K562 (cell line): ENCODE results near the gene GIGYF1. TPM values are rescaled to one million over a fixed set of nuclear protein-coding genes. Genes with fewer than 3 reads are reported as not detected.

Source experiments
- CHD7 ChIP-seq: fragments of 200-600 bp; sonication (generic); IDR thresholded peaks from one replicate; pipeline ENCODE4 v1.6.1; 2012; ENCODE audit warnings: mild to moderate bottlenecking, low read depth, low read length, inconsistent platforms
- CREB1 ChIP-seq, 2 experiments: sonication (generic) in 1 of 2; formaldehyde crosslinking in 1 of 2; IDR thresholded peaks; 2 replicates each; pipeline versions ENCODE4 v1.6.1 to v1.8.0; 2012 to 2022; ENCODE audit warnings: inconsistent platforms in 1 of 2, mild to moderate bottlenecking in 1 of 2, missing genetic modification reagents in 1 of 2, moderate library complexity in 1 of 2
- EZH2 ChIP-seq: IDR thresholded peaks from 2 replicates; pipeline ENCODE4 v1.6.1; 2012; ENCODE audit warnings: low read depth, mild to moderate bottlenecking, inconsistent platforms, low read length, borderline replicate concordance
- FUS ChIP-seq: fragments of 200-400 bp; formaldehyde crosslinking; optimal IDR thresholded peaks from 2 replicates; pipeline ENCODE3; 2017; ENCODE audit warnings: low read depth, low read length
- HNRNPUL1 ChIP-seq: fragments of 200-400 bp; formaldehyde crosslinking; IDR thresholded peaks from 2 replicates; pipeline ENCODE4 v1.6.1; 2017; ENCODE audit warnings: low read length
- HOXB6 ChIP-seq: fragments of 250-450 bp; sonication (Bioruptor Pico); IDR thresholded peaks from 2 replicates; pipeline ENCODE4 v1.5.1; 2022; ENCODE audit warnings: mild to moderate bottlenecking, borderline replicate concordance
- NFATC3 ChIP-seq: fragments of 450-650 bp; IDR thresholded peaks from 2 replicates; pipeline ENCODE4 v1.6.1; 2017; ENCODE audit warnings: mild to moderate bottlenecking
- SLC30A9 ChIP-seq: fragments of 250-450 bp; sonication (Bioruptor Pico); IDR thresholded peaks from 2 replicates; pipeline ENCODE4 v1.8.0; 2022; ENCODE audit warnings: mild to moderate bottlenecking, moderate library complexity
- SMC3 ChIP-seq: conservative IDR thresholded peaks from 2 replicates; pipeline ENCODE4 v1.6.1; 2011; ENCODE audit warnings: low read depth, low read length, improper control_type of control experiment; ENCODE audit not compliant: insufficient read depth
- UBTF ChIP-seq, 2 experiments: IDR thresholded peaks; 2 replicates each; pipeline ENCODE4 v1.6.1; 2012; ENCODE audit warnings: improper control_type of control experiment in 2 of 2, low read depth in 2 of 2, low read length in 2 of 2, borderline replicate concordance in 1 of 2
- ZNF134 ChIP-seq: fragments of 250-450 bp; sonication (Bioruptor Pico); conservative IDR thresholded peaks from 2 replicates; pipeline ENCODE4 v1.4.0; 2020
- ZNF561 ChIP-seq: fragments of 450-650 bp; formaldehyde crosslinking; conservative IDR thresholded peaks from 2 replicates; pipeline ENCODE4 v1.4.0; 2020; ENCODE audit warnings: mild to moderate bottlenecking, moderate library complexity
- ZSCAN29 ChIP-seq: fragments of 450-650 bp; IDR thresholded peaks from 2 replicates; pipeline ENCODE4 v1.6.1; 2017
- polyA plus RNA-seq, 8 experiments: library from polyadenylated mRNA; depleted of rRNA in 4 of 8; stranded (reverse) in 5 of 8; unstranded in 3 of 8; fragments of >200 nt; fragmentation: Nextera tagmentation in 2 of 8; fragmentation: Illumina TruSeq in 1 of 8; extraction: Ambion mirVana in 2 of 8; extraction: Trizol in 1 of 8; gene quantifications; 2 replicates each; pipeline versions ENCODE4 v1.2.1 to v1.2.3, GENCODE V29; 2011 to 2014; ENCODE audit warnings: inconsistent platforms in 1 of 8, missing spikeins in 1 of 8
- total RNA-seq, 7 experiments: library from RNA; depleted of rRNA in 6 of 7; stranded (reverse); fragments of >200 nt in 6 of 7; fragmentation: Illumina TruSeq in 2 of 7; extraction: Trizol in 2 of 7; gene quantifications; 2 replicates each; pipeline versions ENCODE4 v1.2.1 to v1.2.3, GENCODE V29; 2011 to 2021; ENCODE audit warnings: low replicate concordance in 1 of 7

GIGYF1 gene
- total and polyA plus RNA-seq, 9 of the 15 experiments (the other 6 are each of a cell fraction or from before 2014, with no cell fraction given), result 0.56 to 76.2 (median 16.8) TPM

GRCh38 chr7:100706672-100707311 is 12.7 kb upstream of the GIGYF1 start (continued):
- TF ChIP-seq UBTF (IDR thresholded peaks at IDR 0.05; ENCODE audit: borderline replicate concordance in 1 of 2, low read depth in 2 of 2, low read length in 2 of 2), result peak in 1 of 2 experiments; percentile 72; a peak in 1 of 4 replicates
- TF ChIP-seq FUS, result no peak
- TF ChIP-seq EZH2, result no peak
- no peak for TF ChIP-seq HNRNPUL1
- no peak for TF ChIP-seq HOXB6
- TF ChIP-seq SLC30A9 (CRISPR knock-in tag), result no peak
- no peak for TF ChIP-seq ZNF134 (CRISPR knock-in tag)
- no peak for TF ChIP-seq ZSCAN29
- TF ChIP-seq CHD7, result no peak
- no peak for TF ChIP-seq NFATC3
- 0 out of 2 replicates have a peak, but pooled peaks have one; percentile 32 for TF ChIP-seq CREB1 (IDR thresholded peaks at IDR 0.05)
- 0 out of 2 replicates have a peak, but pooled peaks have one; percentile 8 for TF ChIP-seq CREB1 (CRISPR knock-in tag; IDR thresholded peaks at IDR 0.05)
- TF ChIP-seq ZNF561 (CRISPR knock-in tag), result no peak
- 0 out of 2 replicates have a peak, but pooled peaks have one; percentile 6 for TF ChIP-seq SMC3
